ENCODE data around the gene KSR1. TPM values are rescaled to one million over a fixed set of nuclear protein-coding genes. Genes with fewer than 3 reads are reported as not detected.

KSR1 gene
- total RNA-seq, 1 experiment from 2014 or later = 19.1 TPM

- H3F3A ChIP-seq (ENCODE audit: insufficient read depth, low read depth) = peaks cover 11% of the 10 kb centered on the region
- ChIA-PET POLR2A (ENCODE audit: unreplicated experiment) (interaction anchor here (0.6 kb wide), 1 partner anchor 828 kb away, joined by 16 read pairs; no protein-coding TSS in a partner anchor), CTCF (interaction anchor here (0.5 kb wide), 1 partner anchor 1648 kb away, joined by 4 read pairs; no protein-coding TSS in a partner anchor)
- intact Hi-C loops (cut with micrococcal nuclease; ENCODE audit: unreplicated experiment) = no loop called here
- H3K4me3 ChIP-seq = no peak overlapping the region
- no peak for TF ChIP-seq EZH2 (IDR thresholded peaks at IDR 0.05; ENCODE audit: low read depth)
- no peak for TF ChIP-seq CTCF (conservative IDR thresholded peaks at IDR 0.05)
- no peaks in the 10 kb centered on the region for H3K36me3 ChIP-seq (ENCODE audit: low read depth)
- H4K20me1 ChIP-seq (ENCODE audit: insufficient read depth) = no peaks in the 10 kb centered on the region; the same call in 1 of the 2 replicates
- no peak for DNase-seq
- H3K27ac ChIP-seq = no peak overlapping the region
- H3K79me2 ChIP-seq (ENCODE audit: low read depth) = no peaks in the 10 kb centered on the region; the same call in 1 of the 2 replicates
- BruUV-seq (replicated peaks) = no TSS peak
- peaks cover 24% of the 10 kb centered on the region for H3K4me1 ChIP-seq (replicated peaks; ENCODE audit: insufficient read depth)
- no peak overlapping the region for H2AFZ ChIP-seq
- no peaks in the 10 kb centered on the region for H3K27me3 ChIP-seq (ENCODE audit: insufficient read depth, low read depth)
- no peak overlapping the region for H3K4me2 ChIP-seq
- no peaks in the 10 kb centered on the region for H3K9me2 ChIP-seq (ENCODE audit: insufficient read depth)
- no peaks in the 10 kb centered on the region for H3K9me3 ChIP-seq (ENCODE audit: insufficient read depth, low read depth)
Observed at GRCh38 chr17:27546624-27547300, 90.5 kb downstream of the KSR1 start.

DNA sequence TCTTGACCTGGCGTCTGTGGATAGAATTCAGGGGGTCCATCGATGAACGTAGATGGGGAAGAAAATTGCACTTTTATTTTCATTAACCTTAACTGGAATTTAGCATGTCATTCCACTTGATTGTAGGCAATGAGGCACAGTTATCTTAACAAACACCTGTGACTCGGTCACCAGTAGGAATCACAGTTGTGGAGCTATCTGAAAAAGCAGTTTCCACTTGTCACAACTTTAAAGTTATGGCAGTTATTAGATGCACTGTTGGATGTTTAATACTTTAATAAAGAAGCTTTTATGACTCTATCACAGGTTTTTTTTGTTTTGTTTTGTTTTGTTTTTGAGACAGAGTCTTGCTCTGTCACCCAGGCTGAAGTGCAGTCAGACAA, 91.0 kb downstream of the KSR1 start:
- Histone ChIP-seq H3K9me2 (ENCODE audit: insufficient read depth) (no peaks in the 10 kb centered on the region), H3K4me2 (no peak overlapping the region), H3K27me3 (ENCODE audit: insufficient read depth, low read depth) (no peaks in the 10 kb centered on the region), H3K4me1 (replicated peaks; ENCODE audit: insufficient read depth) (peaks cover 30% of the 10 kb centered on the region), H2AFZ (no peak overlapping the region), H3K4me3 (no peak overlapping the region), H3F3A (ENCODE audit: insufficient read depth, low read depth) (peaks cover 16% of the 10 kb centered on the region), H4K20me1 (ENCODE audit: insufficient read depth) (no peaks in the 10 kb centered on the region; the same call in 1 of the 2 replicates), H3K36me3 (ENCODE audit: low read depth) (no peaks in the 10 kb centered on the region), H3K9me3 (ENCODE audit: insufficient read depth, low read depth) (no peaks in the 10 kb centered on the region), H3K27ac (no peak overlapping the region), H3K79me2 (ENCODE audit: low read depth) (no peaks in the 10 kb centered on the region; the same call in 1 of the 2 replicates)
- intact Hi-C loops (cut with micrococcal nuclease; ENCODE audit: unreplicated experiment) = no loop called here
- DNase-seq = no peak
- TF ChIP-seq EZH2 (IDR thresholded peaks at IDR 0.05; ENCODE audit: low read depth) = no peak
- TF ChIP-seq CTCF (conservative IDR thresholded peaks at IDR 0.05) = no peak
- CTCF ChIA-PET = no interaction called here
- POLR2A ChIA-PET (ENCODE audit: unreplicated experiment) = no interaction called here
- BruUV-seq (replicated peaks) = no TSS peak

DNA sequence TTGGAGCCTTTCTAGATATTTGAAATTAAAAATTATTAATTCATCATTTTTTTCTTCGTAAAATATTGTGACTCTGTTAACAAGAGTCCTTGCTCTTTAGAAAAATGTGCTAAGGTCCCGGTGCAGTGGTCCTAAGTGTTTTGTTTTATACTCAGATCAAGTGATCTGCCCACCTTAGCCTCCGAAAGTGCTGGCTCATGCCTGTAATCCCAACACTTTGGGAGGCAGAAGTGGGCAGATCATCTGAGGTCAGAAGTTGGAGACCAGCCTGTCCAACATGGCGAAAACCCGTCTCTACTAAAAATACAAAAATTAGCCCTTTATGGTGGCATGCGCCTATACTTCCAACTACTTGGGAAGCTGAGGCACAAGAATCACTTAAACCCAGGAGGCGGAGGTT, 92.1 kb downstream of the KSR1 start:
- no peaks in the 10 kb centered on the region for H4K20me1 ChIP-seq (ENCODE audit: insufficient read depth)
- H3K4me2 ChIP-seq = no peak overlapping the region
- H2AFZ ChIP-seq = no peak overlapping the region
- ChIA-PET CTCF (interaction anchor here (0.6 kb wide), 1 partner anchor 129 kb away, joined by 3 read pairs; no protein-coding TSS in a partner anchor), POLR2A (ENCODE audit: unreplicated experiment) (no interaction called here)
- H3K27me3 ChIP-seq (ENCODE audit: insufficient read depth, low read depth) = no peaks in the 10 kb centered on the region
- H3F3A ChIP-seq (ENCODE audit: insufficient read depth, low read depth) = peaks cover 27% of the 10 kb centered on the region
- no peaks in the 10 kb centered on the region for H3K36me3 ChIP-seq (ENCODE audit: low read depth)
- BruUV-seq (replicated peaks) = no TSS peak
- no peaks in the 10 kb centered on the region for H3K9me3 ChIP-seq (ENCODE audit: insufficient read depth, low read depth)
- no peak for TF ChIP-seq EZH2 (IDR thresholded peaks at IDR 0.05; ENCODE audit: low read depth)
- no peak overlapping the region for H3K27ac ChIP-seq
- H3K9me2 ChIP-seq (ENCODE audit: insufficient read depth) = no peaks in the 10 kb centered on the region
- DNase-seq = no peak
- H3K4me3 ChIP-seq = no peak overlapping the region
- intact Hi-C loops (cut with micrococcal nuclease; ENCODE audit: unreplicated experiment) = no loop called here
- peaks cover 40% of the 10 kb centered on the region for H3K4me1 ChIP-seq (replicated peaks; ENCODE audit: insufficient read depth)
- H3K79me2 ChIP-seq (ENCODE audit: low read depth) = no peaks in the 10 kb centered on the region; the same call in 1 of the 2 replicates
